Endothelial cell of umbilical vein (primary cell): ENCODE results near the gene CT55. TPM values are rescaled to one million over a fixed set of nuclear protein-coding genes. Genes with fewer than 3 reads are reported as not detected.
"Not testable (repeated sequence)": the region's sequence is repeated elsewhere in the genome, so short reads cannot be mapped to it uniquely, and the experiment has no call there.

Experiments
- BruUV-seq: library from RNA; stranded (reverse); fragments of 400-500 nt; replicated peaks from 2 replicates; lab custom pipeline; 2021; lab: Mats Ljungman, UMichigan
- CTCF ChIA-PET: fragments of 300-600, 350-600 bp; sonication (Branson Sonifier 250); formaldehyde crosslinking; loops from one replicate; lab custom pipeline; 2021; ENCODE audit warnings: antibody characterized with exemption, inconsistent platforms; lab: Charles Lee
- POLR2A ChIA-PET: fragments of 300-600, 350-600 bp; sonication (Branson Sonifier 250); formaldehyde crosslinking; loops from one replicate; lab custom pipeline; 2021; ENCODE audit warnings: antibody characterized with exemption, inconsistent platforms; lab: Charles Lee
- DNase-seq: peaks from one replicate; pipeline ENCODE4 v3.0.0-alpha.2; 2011; ENCODE audit warnings: low read depth, low spot score
- FAIRE-seq: peaks from 2 replicates; lab custom pipeline; 2011; peaks lifted over from hg19 to GRCh38; lab: Jason Lieb, UNC
- H2AFZ ChIP-seq: 2 replicates; pipeline ENCODE4 v1.6.0; 2012; ENCODE audit warnings: low read depth, low read length, control low read depth, inconsistent platforms
- H3K27ac ChIP-seq: 2 replicates; pipeline ENCODE4 v1.5.1; 2011; ENCODE audit warnings: low read depth, mild to moderate bottlenecking, control low read depth, low read length, moderate library complexity; ENCODE audit not compliant: insufficient read depth
- H3K27me3 ChIP-seq, 2 experiments: 2 replicates each; pipeline versions ENCODE4 v1.6.0 to v1.6.1; 2011; ENCODE audit warnings: low read length in 2 of 2, mixed read lengths in 1 of 2; ENCODE audit not compliant: control insufficient read depth in 2 of 2, insufficient read depth in 2 of 2
- H3K36me3 ChIP-seq, 2 experiments: 2 replicates in 1 of 2; 3 replicates in 1 of 2; pipeline ENCODE4 v1.5.1; 2011; ENCODE audit warnings: low read length in 2 of 2, mild to moderate bottlenecking in 1 of 2, moderate library complexity in 1 of 2; ENCODE audit not compliant: control insufficient read depth in 2 of 2, insufficient read depth in 2 of 2; ENCODE audit errors: extremely low read depth in 1 of 2
- H3K4me1 ChIP-seq: 3 replicates; pipeline ENCODE4 v1.5.1; 2011; ENCODE audit warnings: mild to moderate bottlenecking, low read length; ENCODE audit not compliant: control insufficient read depth, insufficient read depth; ENCODE audit errors: extremely low read depth
- H3K4me2 ChIP-seq: 2 replicates; pipeline ENCODE4 v1.6.1; 2011; ENCODE audit warnings: low read length, control low read depth, mixed read lengths; ENCODE audit not compliant: insufficient read depth
- H3K4me3 ChIP-seq, 3 experiments: fragments of 200-600 bp in 1 of 3; sonication (generic), shearing (Covaris generic) in 1 of 3; replicated peaks in 1 of 3; 2 replicates each; pipeline ENCODE4 v1.5.1; 2011 to 2016; ENCODE audit warnings: control low read depth in 3 of 3, low read length in 3 of 3, mild to moderate bottlenecking in 2 of 3, inconsistent platforms in 1 of 3, low read depth in 1 of 3, moderate library complexity in 1 of 3; ENCODE audit not compliant: insufficient read depth in 1 of 3
- H3K79me2 ChIP-seq: 2 replicates; pipeline ENCODE4 v1.6.0; 2012; ENCODE audit warnings: low read length, inconsistent platforms; ENCODE audit not compliant: control insufficient read depth, insufficient read depth
- H3K9ac ChIP-seq: replicated peaks from 2 replicates; pipeline ENCODE3; 2011; ENCODE audit warnings: low read length, control low read depth; ENCODE audit not compliant: insufficient read depth; ENCODE audit errors: extremely low read depth
- H3K9me1 ChIP-seq: replicated peaks from 3 replicates; pipeline ENCODE4 v1.6.0; 2011; ENCODE audit warnings: mild to moderate bottlenecking, low read length; ENCODE audit not compliant: control insufficient read depth, insufficient read depth; ENCODE audit errors: extremely low read depth
- H3K9me3 ChIP-seq: replicated peaks from 2 replicates; pipeline ENCODE4 v1.5.1; 2012; ENCODE audit warnings: low read length, inconsistent platforms; ENCODE audit not compliant: control insufficient read depth, insufficient read depth
- H4K20me1 ChIP-seq: replicated peaks from 2 replicates; pipeline ENCODE3; 2011; ENCODE audit warnings: mild to moderate bottlenecking, low read length; ENCODE audit not compliant: control insufficient read depth, insufficient read depth; ENCODE audit errors: extremely low read depth
- EZH2 ChIP-seq: IDR thresholded peaks from 2 replicates; pipeline ENCODE4 v1.6.1; 2012; ENCODE audit warnings: borderline replicate concordance, low read depth, mild to moderate bottlenecking, moderate library complexity, low read length, inconsistent platforms; ENCODE audit not compliant: severe bottlenecking
- FOS ChIP-seq: IDR thresholded peaks from 2 replicates; pipeline ENCODE4 v1.6.1; 2011; ENCODE audit warnings: mild to moderate bottlenecking, low read length, moderate library complexity, borderline replicate concordance; ENCODE audit not compliant: insufficient read depth
- GATA2 ChIP-seq: IDR thresholded peaks from 2 replicates; pipeline ENCODE4 v1.7.0; 2011; ENCODE audit warnings: low read depth, mild to moderate bottlenecking, moderate library complexity, mixed read lengths, low read length; ENCODE audit not compliant: insufficient read length, insufficient read depth
- MYC ChIP-seq: IDR thresholded peaks from one replicate; pipeline ENCODE4 v1.6.1; 2011; ENCODE audit warnings: mild to moderate bottlenecking, low read depth, low read length
- POLR2A ChIP-seq: IDR thresholded peaks from 2 replicates; pipeline ENCODE4 v1.6.1; 2012; ENCODE audit warnings: low read depth, mild to moderate bottlenecking, control low read depth, low read length
- POLR2AphosphoS5 ChIP-seq: IDR thresholded peaks from 2 replicates; pipeline ENCODE4 v1.6.1; 2012; ENCODE audit warnings: low read depth, mild to moderate bottlenecking, control low read depth, low read length, moderate library complexity; ENCODE audit not compliant: insufficient read depth
- dilution Hi-C: fragments of 300-500 bp; cut with MboI; formaldehyde crosslinking; loops from one replicate; pipeline ENCODE4 v1.15.0; 2019; ENCODE audit warnings: low sequenced_read_pairs; ENCODE audit not compliant: extremely low pct_ligation_motif_present
- intact Hi-C: fragments of 100-400 bp; cut with micrococcal nuclease; formaldehyde crosslinking; loops from one replicate; pipeline ENCODE4 v1.10.0; 2022
- polyA plus RNA-seq, 4 experiments: library from polyadenylated mRNA; depleted of rRNA in 3 of 4; stranded (reverse) in 3 of 4; unstranded in 1 of 4; fragments of >200 nt; gene quantifications; 2 replicates each; pipeline versions ENCODE4 v1.2.1 to v1.2.3, GENCODE V29; 2011 to 2012; ENCODE audit warnings: missing spikeins in 1 of 4
- total RNA-seq: library from RNA; stranded (reverse); gene quantifications from 2 replicates; pipeline ENCODE4 v1.2.3, GENCODE V29; 2021
- TF ChIP-seq, protein P1 (sequence below), 2 donors: IDR thresholded peaks; 1 replicate in 1 of 2; 2 replicates in 1 of 2; pipeline ENCODE4 v1.5.1; 2011; ENCODE audit warnings: low read length in 2 of 2, mild to moderate bottlenecking in 2 of 2, moderate library complexity in 2 of 2, control low read depth in 1 of 2, inconsistent platforms in 1 of 2, low read depth in 1 of 2; ENCODE audit not compliant: insufficient read depth in 1 of 2; ENCODE audit errors: extremely low read depth in 1 of 2

CT55 gene
- total and polyA plus RNA-seq, 2 donors (not counting 3 experiments of a cell fraction or from before 2014, with no cell fraction given) = not detected

DNA sequence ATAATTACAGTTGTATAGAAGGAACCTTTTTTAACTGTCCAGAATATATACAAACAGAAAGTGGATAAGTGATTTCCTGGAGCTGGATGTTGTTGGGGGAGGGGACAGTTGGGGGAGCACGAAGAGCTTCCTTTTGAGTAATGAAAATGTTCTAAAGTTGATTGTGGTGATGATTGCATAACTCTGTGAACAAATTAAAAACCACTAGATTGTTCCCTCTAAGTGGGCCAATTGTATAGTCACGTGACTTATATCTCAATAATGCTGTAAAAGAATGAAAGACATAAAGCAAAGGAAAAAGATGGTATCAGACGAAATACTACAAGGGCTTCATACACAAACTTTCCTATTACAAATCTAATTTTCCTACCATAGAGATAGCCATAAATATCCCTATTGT, 2.7 kb downstream of the CT55 start:
- Histone ChIP-seq H3K27me3 (no peaks in the 10 kb centered on the region), H3K79me2 (no peaks in the 10 kb centered on the region), H3K4me3 (no peak overlapping the region), H4K20me1 (no peaks in the 10 kb centered on the region), H2AFZ (no peak overlapping the region), H3K27ac (no peak overlapping the region), H3K4me2 (no peak overlapping the region), H3K36me3 (no peaks in the 10 kb centered on the region), H3K4me1 (no peaks in the 10 kb centered on the region), H3K9me3 (no peaks in the 10 kb centered on the region), H3K9ac (no peak overlapping the region), H3K9me1 (no peaks in the 10 kb centered on the region)
- BruUV-seq = no TSS peak
- no peak for DNase-seq
- POLR2A ChIA-PET = no interaction called here
- CTCF ChIA-PET = no interaction called here
- dilution Hi-C loops (no loop called here), intact Hi-C loops (no loop called here)
- TF ChIP-seq GATA2 (no peak), MYC (no peak), FOS (no peak), EZH2 (no peak), POLR2A (no peak), POLR2AphosphoS5 (no peak)
- TF ChIP-seq, protein P1, sequence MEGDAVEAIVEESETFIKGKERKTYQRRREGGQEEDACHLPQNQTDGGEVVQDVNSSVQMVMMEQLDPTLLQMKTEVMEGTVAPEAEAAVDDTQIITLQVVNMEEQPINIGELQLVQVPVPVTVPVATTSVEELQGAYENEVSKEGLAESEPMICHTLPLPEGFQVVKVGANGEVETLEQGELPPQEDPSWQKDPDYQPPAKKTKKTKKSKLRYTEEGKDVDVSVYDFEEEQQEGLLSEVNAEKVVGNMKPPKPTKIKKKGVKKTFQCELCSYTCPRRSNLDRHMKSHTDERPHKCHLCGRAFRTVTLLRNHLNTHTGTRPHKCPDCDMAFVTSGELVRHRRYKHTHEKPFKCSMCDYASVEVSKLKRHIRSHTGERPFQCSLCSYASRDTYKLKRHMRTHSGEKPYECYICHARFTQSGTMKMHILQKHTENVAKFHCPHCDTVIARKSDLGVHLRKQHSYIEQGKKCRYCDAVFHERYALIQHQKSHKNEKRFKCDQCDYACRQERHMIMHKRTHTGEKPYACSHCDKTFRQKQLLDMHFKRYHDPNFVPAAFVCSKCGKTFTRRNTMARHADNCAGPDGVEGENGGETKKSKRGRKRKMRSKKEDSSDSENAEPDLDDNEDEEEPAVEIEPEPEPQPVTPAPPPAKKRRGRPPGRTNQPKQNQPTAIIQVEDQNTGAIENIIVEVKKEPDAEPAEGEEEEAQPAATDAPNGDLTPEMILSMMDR (IDR thresholded peaks at IDR 0.05; ENCODE audit: extremely low read depth in 1 of 2, insufficient read depth in 1 of 2, low read depth in 1 of 2, low read length in 2 of 2) = no peak
- FAIRE-seq = no peak

DNA sequence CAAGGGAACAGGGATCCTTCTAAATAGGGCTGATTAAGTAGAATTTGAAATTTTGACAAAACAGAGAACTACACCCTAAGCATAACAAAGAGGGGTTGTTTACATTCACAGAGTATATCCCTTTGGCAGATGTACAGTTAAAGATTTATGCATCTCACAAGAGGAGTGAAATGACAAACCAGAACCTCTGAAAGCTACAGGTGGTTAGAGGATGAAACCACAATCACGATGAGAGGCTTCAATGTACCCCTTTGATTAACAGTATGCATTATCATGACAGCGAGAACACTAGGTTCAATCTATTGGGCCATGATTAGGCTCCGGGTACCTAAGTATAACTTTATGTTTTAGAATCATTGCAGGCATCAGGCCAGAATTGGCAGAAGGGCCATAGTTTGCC, 16.5 kb downstream of the CT55 start:
- dilution Hi-C loops, H4K20me1 ChIP-seq, H3K27ac ChIP-seq, H3K36me3 ChIP-seq, H3K9ac ChIP-seq, DNase-seq, H2AFZ ChIP-seq, CTCF ChIA-PET, H3K4me1 ChIP-seq, FAIRE-seq, H3K9me1 ChIP-seq, BruUV-seq, H3K4me3 ChIP-seq, POLR2A ChIA-PET, intact Hi-C loops, H3K4me2 ChIP-seq, H3K27me3 ChIP-seq, H3K9me3 ChIP-seq, H3K79me2 ChIP-seq: not testable (repeated sequence)

DNA sequence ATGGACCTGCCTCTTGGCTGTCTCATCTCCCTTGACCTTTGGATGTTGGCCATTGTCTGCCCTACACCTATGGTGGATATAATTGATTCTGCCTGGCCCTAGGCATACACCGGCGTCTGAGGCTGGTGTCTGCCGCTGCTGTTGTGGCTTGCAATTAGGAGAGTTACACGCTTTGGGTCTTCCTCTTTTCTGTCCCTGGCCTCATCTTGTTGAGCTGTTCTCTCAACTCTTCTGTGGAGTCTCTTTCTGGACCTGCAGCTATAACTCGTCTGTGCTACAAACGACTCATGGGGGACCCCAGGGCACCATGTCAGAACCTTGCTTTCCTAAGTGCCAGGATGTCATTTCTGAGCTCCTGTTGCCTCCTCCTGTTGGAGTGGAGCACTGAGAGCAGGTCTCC, 45.1 kb downstream of the CT55 start:
- CTCF ChIA-PET, dilution Hi-C loops: not testable (repeated sequence)

More for the DNA sequence above, 45.1 kb downstream of the CT55 start:
- BruUV-seq, H3K4me1 ChIP-seq, H3K9me3 ChIP-seq, H4K20me1 ChIP-seq, H3K79me2 ChIP-seq, H3K27ac ChIP-seq, FAIRE-seq, H3K9me1 ChIP-seq, H3K36me3 ChIP-seq, H2AFZ ChIP-seq, H3K4me2 ChIP-seq, H3K9ac ChIP-seq, POLR2A ChIA-PET, H3K4me3 ChIP-seq, H3K27me3 ChIP-seq, intact Hi-C loops, DNase-seq: not testable (repeated sequence)
